HepG2 (cell line): ENCODE measurements around the gene ZER1. TPM values are rescaled to one million over a fixed set of nuclear protein-coding genes. Genes with fewer than 3 reads are reported as not detected.

Experiments used
- ETV5 ChIP-seq: IDR thresholded peaks from 2 replicates; pipeline ENCODE4 v1.6.1; 2018; ENCODE audit warnings: missing biosample characterization, missing genetic modification reagents, inconsistent platforms, borderline replicate concordance
- HHEX ChIP-seq: IDR thresholded peaks from 2 replicates; pipeline ENCODE4 v1.6.1; 2016; ENCODE audit warnings: control low read depth
- HNF1B ChIP-seq: sonication (generic); formaldehyde crosslinking; IDR thresholded peaks from 2 replicates; pipeline ENCODE4 v1.5.1; 2020; ENCODE audit warnings: mild to moderate bottlenecking, moderate library complexity, missing genetic modification reagents
- LCORL ChIP-seq, 2 experiments: fragments of 450-650 bp in 1 of 2; sonication (generic) in 1 of 2; formaldehyde crosslinking in 1 of 2; IDR thresholded peaks; 2 replicates each; pipeline versions ENCODE4 v1.5.0 to v1.6.1; 2017 to 2020; ENCODE audit warnings: antibody characterized with exemption in 1 of 2, missing genetic modification reagents in 1 of 2
- MEF2D ChIP-seq: sonication (generic); formaldehyde crosslinking; IDR thresholded peaks from 2 replicates; pipeline ENCODE4 v1.5.1; 2020; ENCODE audit warnings: mild to moderate bottlenecking, missing genetic modification reagents
- MLXIP ChIP-seq: sonication (generic); formaldehyde crosslinking; IDR thresholded peaks from 2 replicates; pipeline ENCODE4 v1.9.0; 2021; ENCODE audit warnings: missing genetic modification reagents, borderline replicate concordance
- POGK ChIP-seq: sonication (generic); formaldehyde crosslinking; conservative IDR thresholded peaks from 2 replicates; pipeline ENCODE4 v1.8.0; 2022; ENCODE audit warnings: mild to moderate bottlenecking, moderate library complexity, missing genetic modification reagents
- RERE ChIP-seq: IDR thresholded peaks from 2 replicates; pipeline ENCODE4 v1.6.1; 2016; ENCODE audit warnings: low read depth, missing genetic modification reagents, missing compliant biosample characterization
- SIX4 ChIP-seq: sonication (generic); formaldehyde crosslinking; IDR thresholded peaks from 2 replicates; pipeline ENCODE4 v1.4.0; 2020; ENCODE audit warnings: missing genetic modification reagents
- SYNCRIP ChIP-seq: fragments of 200-400 bp; formaldehyde crosslinking; IDR thresholded peaks from 2 replicates; pipeline ENCODE4 v1.6.1; 2018; ENCODE audit warnings: mild to moderate bottlenecking, low read depth, low read length; ENCODE audit not compliant: insufficient read depth
- ZBTB7B ChIP-seq: sonication (generic); formaldehyde crosslinking; IDR thresholded peaks from 2 replicates; pipeline ENCODE4 v1.4.0; 2020; ENCODE audit warnings: missing genetic modification reagents
- ZNF615 ChIP-seq: sonication (generic); formaldehyde crosslinking; IDR thresholded peaks from 2 replicates; pipeline ENCODE4 v1.5.0; 2020; ENCODE audit warnings: mild to moderate bottlenecking, missing genetic modification reagents, borderline replicate concordance
- ZNF773 ChIP-seq: sonication (generic); formaldehyde crosslinking; IDR thresholded peaks from 2 replicates; pipeline ENCODE4 v1.4.0; 2020; ENCODE audit warnings: missing genetic modification reagents, borderline replicate concordance
- polyA plus RNA-seq, 8 experiments: library from polyadenylated mRNA; depleted of rRNA in 3 of 8; stranded (reverse) in 7 of 8; unstranded in 1 of 8; fragments of >200 nt; fragmentation: Illumina TruSeq in 4 of 8; extraction: Trizol in 4 of 8; gene quantifications; 2 replicates each; pipeline versions ENCODE4 v1.2.1 to v1.2.3, GENCODE V29; 2011 to 2016; ENCODE audit warnings: low read depth in 4 of 8, missing spikeins in 1 of 8, mixed read lengths in 1 of 8; ENCODE audit not compliant: insufficient read depth in 1 of 8
- total RNA-seq, 5 experiments: library from RNA; depleted of rRNA; stranded (reverse); fragments of >200 nt; fragmentation: Illumina TruSeq; extraction: Trizol; gene quantifications; 2 replicates each; pipeline ENCODE4 v1.2.3, GENCODE V29; 2016; ENCODE audit warnings: low read depth in 1 of 5

Gene ZER1
- total and polyA plus RNA-seq, 2 of the 13 experiments (the other 11 are each of a cell fraction or from before 2014, with no cell fraction given), result 7.7 to 40.0 TPM

- TF ChIP-seq MLXIP (CRISPR knock-in tag) (no peak), HHEX (CRISPR knock-in tag) (no peak), SYNCRIP (no peak), ZNF773 (CRISPR knock-in tag) (no peak), LCORL (IDR thresholded peaks at IDR 0.05) (no peak), LCORL (CRISPR knock-in tag; IDR thresholded peaks at IDR 0.05) (peak; percentile 85), SIX4 (CRISPR knock-in tag) (0 out of 2 replicates have a peak, but pooled peaks have one; percentile 40), ETV5 (no peak), MEF2D (CRISPR knock-in tag) (peak; percentile 56; the same call in 1 of the 2 replicates), POGK (CRISPR knock-in tag) (peak; percentile 59; the same call in 1 of the 2 replicates), HNF1B (CRISPR knock-in tag) (0 out of 2 replicates have a peak, but pooled peaks have one; percentile 59), ZBTB7B (CRISPR knock-in tag) (peak; percentile 52), ZNF615 (CRISPR knock-in tag) (no peak), RERE (CRISPR knock-in tag) (no peak)
Measured at GRCh38 chr9:128702445-128702948, 69.2 kb downstream of the ZER1 start, which contains the start of gene PKN3 (continued).
